NAMALWA (cell line): Measurements from ENCODE around the gene ZNF397.
A peak's percentile ranks its signal among the peaks of the same experiment; 100 is the strongest.
"Not testable (repeated sequence)": the region's sequence is repeated elsewhere in the genome, so short reads cannot be mapped to it uniquely, and the experiment has no call there.

Experiments
- DNase-seq: peaks from one replicate; pipeline ENCODE4 v3.0.0-alpha.2; 2015; ENCODE audit warnings: low spot score

Gene ZNF397

DNA sequence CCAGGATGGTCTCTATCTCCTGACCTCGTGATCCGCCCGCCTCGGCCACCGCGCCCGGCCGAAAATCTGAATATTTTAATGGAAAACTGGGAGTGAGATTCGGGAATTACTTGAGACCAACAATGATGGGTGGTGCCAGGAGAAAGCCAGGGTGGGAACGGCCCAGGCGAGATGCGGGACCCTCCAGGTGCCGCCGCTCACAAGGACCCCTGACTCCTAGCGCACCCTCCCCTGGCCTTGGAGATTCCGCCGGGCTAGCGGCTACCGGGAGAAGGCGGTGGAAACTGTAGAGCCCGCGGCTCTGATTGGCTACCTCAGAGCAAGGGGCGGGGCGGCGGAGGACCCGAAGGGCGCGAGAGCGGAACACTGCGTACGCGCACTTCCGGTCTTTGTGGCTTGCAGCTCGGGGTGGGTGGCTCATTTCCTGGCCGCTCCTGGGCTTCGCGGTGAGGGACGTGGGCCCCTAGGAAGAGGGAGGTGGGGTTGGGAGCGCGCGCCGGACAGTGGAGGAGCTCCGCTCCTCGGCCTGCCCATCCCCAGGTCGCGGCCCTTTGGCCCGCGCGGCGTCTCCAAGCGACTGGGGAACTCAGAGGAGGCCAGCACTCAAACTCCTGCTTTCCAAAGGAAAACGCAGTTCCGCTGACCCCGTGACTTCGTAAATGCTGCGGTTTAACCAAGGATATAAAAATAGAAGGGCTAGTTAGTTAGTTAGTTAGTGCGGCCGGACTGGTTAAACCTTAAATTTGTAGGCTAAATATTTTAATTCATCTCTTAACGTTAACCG, at the start of gene ZNF397:
TSS of gene ZNF397 (plus strand) at position 371 of the 784 bp plus-strand sequence. CDS start 1,437 bp downstream, outside the sequence.
- DNase-seq: peak; percentile 96

DNA sequence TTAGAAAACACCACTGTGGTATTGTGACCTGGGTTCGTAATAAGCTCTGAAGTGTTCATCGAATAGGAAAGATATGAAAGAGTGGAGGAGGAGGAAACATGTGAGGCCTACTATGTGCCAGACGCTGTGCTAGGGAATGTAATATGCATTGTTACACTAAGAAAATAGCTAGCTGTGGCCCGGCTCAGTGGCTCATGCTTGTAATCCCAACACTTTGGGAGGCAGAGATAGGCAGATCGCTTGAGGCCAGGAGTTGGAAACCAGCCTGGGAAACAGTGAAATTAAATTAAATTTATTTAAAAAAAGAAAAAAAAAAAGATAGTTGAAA, 49.2 kb upstream of the ZNF397 start:
- no peak for DNase-seq

DNA sequence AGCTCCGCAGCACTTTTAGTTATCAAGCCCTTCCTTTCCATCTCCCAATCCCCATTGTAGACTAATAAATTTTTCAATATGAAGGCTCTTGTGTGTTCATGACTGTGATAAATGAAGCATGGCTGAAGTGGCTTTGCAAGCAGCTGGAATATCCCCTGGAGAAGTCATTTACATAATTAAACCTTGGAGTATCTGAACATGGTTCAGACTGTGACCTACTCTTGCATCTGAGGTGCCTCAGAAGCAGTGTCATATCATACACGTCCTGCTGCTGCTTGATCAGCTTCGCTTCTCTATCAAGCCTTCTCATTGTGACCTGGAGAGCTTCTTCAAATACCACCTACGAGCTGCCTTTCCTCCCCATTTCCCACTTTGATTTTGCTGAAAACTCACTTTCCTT, 48.4 kb upstream of the ZNF397 start:
- no peak for DNase-seq

GRCh38 chr18:35193316-35193715, 47.5 kb upstream of the ZNF397 start:
- no peak for DNase-seq

- no peak for DNase-seq
These were observed 43.5 kb upstream of the ZNF397 start for GRCh38 chr18:35197296-35197695.

DNA sequence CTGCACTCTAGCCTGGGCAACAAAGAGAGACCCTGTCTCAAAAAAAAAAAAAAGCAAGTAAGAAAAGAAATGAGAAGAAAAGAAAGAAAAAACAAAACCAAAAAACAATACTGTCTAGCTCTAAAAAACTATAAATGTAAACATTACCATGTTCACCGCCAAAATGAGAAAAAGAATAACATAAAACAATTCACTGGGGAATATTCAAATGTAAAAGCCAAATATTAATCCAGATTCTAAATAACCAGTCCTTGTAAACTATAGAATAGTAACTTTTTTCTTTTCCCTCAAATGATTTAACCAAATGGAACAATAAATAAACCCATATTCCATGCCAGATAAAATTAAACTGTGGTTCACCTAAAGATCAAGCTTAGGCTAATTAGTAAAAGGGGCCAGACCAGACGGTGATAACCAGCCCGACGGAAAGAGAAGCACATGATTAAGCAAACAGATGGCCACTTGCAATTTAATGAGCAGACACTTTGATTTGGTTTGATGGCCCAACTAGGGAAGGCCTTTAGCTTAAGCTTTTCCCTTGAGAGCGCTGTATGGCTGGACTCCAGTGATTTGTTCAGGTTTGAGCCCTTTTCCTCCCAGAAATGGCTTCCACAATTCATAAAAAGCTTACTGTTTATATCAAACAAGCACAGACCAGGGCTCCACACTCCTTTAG, 39.4 kb upstream of the ZNF397 start:
- no peak for DNase-seq

- DNase-seq: no peak
These were observed 37.8 kb upstream of the ZNF397 start for GRCh38 chr18:35203067-35203466.

DNA sequence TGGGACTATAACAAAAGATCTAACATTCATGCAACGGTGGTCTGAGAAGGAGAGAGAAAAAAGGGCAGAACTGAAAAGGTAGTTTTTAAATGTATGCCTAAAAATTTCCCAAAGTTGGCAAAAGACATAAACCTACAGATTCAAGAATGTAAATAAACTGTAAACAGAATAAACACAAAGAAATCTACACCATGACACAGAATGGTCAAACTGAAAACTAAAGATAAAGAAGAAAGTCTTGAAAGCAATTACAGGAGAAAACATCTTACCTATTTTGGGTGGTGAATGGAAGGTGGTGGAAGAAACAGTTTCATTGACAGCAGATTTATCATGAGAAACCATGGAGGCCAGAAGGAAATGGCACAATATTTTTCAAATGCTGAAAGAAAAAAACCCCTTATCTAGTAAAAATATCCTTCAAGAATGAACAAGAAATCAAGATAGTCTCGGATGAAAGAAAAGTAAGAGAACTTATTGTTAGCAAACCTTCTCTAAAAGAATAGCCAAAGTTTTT, 35.6 kb upstream of the ZNF397 start:
- DNase-seq: no peak

DNA sequence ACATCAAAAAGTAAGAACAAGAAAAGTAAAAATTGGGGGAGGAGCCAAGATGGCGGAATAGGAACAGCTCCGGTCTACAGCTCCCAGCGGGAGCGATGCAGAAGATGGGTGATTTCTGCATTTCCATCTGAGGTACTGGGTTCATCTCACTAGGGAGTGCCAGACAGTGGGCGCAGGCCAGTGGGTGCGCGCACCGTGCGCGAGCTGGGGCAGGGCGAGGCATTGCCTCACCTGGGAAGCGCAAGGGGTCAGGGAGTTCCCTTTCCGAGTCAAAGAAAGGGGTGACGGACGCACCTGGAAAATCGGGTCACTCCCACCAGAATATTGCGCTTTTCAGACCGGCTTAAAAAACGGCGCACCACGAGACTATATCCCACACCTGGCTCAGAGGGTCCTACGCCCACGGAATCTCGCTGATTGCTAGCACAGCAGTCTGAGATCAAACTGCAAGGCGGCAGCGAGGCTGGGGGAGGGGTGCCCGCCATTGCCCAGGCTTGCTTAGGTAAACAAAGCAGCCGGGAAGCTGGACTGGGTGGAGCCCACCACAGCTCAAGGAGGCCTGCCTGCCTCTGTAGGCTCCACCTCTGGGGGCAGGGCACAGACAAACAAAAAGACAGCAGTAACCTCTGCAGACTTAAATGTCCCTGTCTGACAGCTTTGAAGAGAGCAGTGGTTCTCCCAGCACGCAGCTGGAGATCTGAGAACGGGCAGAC, 34.9 kb upstream of the ZNF397 start:
- not testable (repeated sequence) for DNase-seq

GRCh38 chr18:35215026-35215425, 25.8 kb upstream of the ZNF397 start:
- no peak for DNase-seq

DNA sequence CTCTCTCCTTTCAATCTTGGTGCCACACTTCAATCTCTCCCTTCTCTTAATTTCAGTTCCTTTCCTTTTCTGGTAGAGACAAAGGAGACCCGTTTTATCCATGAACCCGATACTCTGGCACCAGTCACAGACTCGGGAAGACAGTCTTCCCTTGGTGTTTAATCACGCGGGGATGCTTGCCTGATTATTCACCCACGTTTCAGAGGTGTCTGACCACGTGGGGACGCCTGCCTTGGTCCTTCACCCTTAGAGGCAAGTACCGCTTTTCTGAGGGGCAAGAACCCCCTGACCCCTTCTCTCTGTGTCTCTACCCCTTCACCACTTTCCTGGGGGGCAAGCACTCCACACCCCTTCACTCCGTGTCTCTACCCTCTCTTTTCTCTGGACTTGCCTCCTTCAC, 24.2 kb upstream of the ZNF397 start:
- DNase-seq: not testable (repeated sequence)

DNA sequence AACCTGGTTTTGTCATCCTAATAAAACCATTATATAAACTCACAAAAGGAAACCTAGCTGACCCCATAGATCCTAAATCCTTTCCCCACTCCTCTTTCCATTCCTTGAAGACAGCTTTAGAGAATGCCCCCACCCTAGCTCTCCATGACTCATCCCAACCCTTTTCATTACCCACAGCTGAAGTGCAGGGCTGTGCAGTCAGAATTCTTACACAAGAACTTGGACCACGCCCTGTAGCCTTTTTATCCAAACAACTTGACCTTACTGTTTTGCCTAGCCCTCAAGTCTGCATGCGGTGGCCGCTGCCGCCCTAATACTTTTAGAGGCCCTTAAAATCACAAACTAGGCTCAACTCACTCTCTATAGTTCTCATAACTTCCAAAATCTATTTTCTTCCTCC, 21.5 kb upstream of the ZNF397 start:
- DNase-seq: not testable (repeated sequence)

DNA sequence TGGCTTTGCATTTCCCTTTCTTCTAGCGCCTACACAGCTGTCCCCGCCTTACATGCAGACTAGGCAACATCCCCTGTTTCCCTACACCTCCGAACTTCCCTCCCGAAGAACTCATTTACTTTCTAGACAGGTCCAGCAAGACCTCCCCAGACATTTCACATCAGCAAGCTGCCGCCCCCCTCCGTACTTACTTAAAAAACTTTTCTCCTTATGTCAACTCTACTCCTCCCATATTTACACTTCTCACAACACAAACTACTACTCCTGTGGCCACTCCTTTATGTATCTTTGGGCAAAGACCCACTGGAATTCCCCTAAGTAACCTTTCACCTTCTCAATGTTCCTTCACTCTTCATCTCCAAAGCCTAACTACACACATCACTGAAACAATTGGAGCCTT, 20.4 kb upstream of the ZNF397 start:
- DNase-seq: no peak

- DNase-seq: no peak
These were observed 17.0 kb upstream of the ZNF397 start for GRCh38 chr18:35223797-35224196.

DNA sequence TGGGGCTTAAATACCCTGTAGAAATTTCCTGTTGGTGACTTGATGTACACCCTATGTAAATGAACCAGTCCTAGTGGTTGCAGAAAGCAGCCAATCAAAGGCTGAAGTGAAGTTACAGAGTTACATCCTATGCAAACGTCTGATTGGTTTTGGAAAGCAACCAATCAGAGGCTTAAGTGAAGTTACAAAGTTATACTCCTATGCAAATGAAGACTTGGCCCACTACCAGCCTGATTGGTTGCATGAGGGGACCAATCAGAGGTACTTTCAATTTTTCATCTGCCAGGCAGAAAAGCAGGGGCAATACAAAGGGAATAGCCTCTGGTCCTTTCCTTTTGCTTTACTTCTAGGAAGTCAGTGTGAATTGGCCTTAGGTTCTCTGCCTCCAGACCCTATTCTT, 13.6 kb upstream of the ZNF397 start:
- DNase-seq: peak; percentile 34

DNA sequence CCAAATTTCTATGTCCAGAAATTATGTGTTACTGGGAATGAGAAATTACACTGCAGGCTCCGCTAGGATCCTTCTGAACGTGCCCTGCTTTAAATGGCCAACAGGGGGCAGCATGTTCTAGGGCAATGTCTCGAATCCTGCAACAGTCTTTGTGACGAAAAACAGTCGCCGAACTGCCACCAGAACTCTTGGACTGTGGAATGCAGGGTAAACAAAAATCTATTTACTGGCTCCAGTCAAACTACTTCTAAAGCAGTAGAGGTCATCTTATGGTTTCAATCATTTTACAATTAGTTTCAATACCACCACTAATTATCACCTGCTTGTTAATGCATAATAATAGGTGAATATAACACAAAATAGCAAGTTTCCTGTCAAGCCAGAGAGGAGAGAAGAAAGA, 9.8 kb upstream of the ZNF397 start:
- DNase-seq: peak; percentile 90

GRCh38 chr18:35236571-35237363, 4.1 kb upstream of the ZNF397 start:
- no peak for DNase-seq

GRCh38 chr18:35239314-35239713, 1.5 kb upstream of the ZNF397 start:
- no peak for DNase-seq

GRCh38 chr18:35241448-35241804, 592 bp downstream of the ZNF397 start:
- DNase-seq: no peak

DNA sequence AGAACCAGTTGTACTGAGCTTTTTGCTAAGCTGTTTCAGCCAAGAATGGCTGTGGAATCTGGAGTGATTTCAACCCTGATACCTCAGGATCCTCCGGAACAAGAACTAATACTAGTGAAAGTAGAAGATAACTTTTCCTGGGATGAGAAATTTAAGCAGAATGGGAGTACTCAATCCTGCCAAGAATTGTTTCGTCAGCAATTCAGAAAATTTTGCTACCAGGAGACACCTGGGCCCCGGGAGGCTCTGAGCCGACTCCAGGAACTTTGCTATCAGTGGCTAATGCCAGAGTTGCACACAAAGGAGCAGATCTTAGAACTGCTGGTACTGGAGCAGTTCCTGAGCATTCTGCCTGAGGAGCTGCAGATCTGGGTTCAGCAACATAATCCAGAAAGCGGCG, 1.6 kb downstream of the ZNF397 start:
- no peak for DNase-seq

GRCh38 chr18:35244671-35245070, 3.8 kb downstream of the ZNF397 start:
- no peak for DNase-seq

- DNase-seq: no peak
These were observed 5.0 kb downstream of the ZNF397 start for GRCh38 chr18:35245719-35246317.
